ENCODE results near the gene FAM168A. TPM values are rescaled to one million over a fixed set of nuclear protein-coding genes. Genes with fewer than 3 reads are reported as not detected.

The FAM168A gene
- total RNA-seq, 1 experiment from 2014 or later: 25.9 TPM

DNA sequence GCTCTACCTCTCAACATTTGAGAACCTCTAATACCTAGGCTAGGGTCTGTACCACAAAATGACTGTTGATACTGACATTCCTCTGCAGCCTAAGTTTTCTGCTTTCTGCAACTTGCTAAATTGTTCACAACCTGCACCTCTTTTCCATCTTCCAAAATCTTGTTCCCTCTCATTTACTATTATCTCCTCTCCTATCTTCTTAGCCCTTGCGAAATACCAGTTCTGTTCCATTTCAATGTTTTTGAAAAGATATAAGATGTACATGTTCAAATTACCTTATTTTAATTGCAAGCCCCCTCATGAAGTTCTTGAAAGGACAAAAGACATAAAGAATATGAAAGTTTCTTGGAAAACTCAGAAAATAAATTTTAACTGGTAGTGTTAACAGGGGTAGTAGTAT, 72.3 kb downstream of the FAM168A start (continued):
- TF ChIP-seq, protein P1, sequence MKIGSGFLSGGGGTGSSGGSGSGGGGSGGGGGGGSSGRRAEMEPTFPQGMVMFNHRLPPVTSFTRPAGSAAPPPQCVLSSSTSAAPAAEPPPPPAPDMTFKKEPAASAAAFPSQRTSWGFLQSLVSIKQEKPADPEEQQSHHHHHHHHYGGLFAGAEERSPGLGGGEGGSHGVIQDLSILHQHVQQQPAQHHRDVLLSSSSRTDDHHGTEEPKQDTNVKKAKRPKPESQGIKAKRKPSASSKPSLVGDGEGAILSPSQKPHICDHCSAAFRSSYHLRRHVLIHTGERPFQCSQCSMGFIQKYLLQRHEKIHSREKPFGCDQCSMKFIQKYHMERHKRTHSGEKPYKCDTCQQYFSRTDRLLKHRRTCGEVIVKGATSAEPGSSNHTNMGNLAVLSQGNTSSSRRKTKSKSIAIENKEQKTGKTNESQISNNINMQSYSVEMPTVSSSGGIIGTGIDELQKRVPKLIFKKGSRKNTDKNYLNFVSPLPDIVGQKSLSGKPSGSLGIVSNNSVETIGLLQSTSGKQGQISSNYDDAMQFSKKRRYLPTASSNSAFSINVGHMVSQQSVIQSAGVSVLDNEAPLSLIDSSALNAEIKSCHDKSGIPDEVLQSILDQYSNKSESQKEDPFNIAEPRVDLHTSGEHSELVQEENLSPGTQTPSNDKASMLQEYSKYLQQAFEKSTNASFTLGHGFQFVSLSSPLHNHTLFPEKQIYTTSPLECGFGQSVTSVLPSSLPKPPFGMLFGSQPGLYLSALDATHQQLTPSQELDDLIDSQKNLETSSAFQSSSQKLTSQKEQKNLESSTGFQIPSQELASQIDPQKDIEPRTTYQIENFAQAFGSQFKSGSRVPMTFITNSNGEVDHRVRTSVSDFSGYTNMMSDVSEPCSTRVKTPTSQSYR (CRISPR knock-in tag; IDR thresholded peaks at IDR 0.05): no peak
- TF ChIP-seq ZNF416 (CRISPR knock-in tag; IDR thresholded peaks at IDR 0.05): no peak
- no peak for TF ChIP-seq FOXP1 (CRISPR knock-in tag; IDR thresholded peaks at IDR 0.05; ENCODE audit: borderline replicate concordance)
- no peak for TF ChIP-seq GTF2I (CRISPR knock-in tag; conservative IDR thresholded peaks at IDR 0.05)
- no peak for TF ChIP-seq ZNF219 (CRISPR knock-in tag; IDR thresholded peaks at IDR 0.05; ENCODE audit: borderline replicate concordance)
- TF ChIP-seq SMAD4 (CRISPR knock-in tag; IDR thresholded peaks at IDR 0.05): no peak
- no peak for TF ChIP-seq CREM (CRISPR knock-in tag; IDR thresholded peaks at IDR 0.05)
- TF ChIP-seq, protein P2, sequence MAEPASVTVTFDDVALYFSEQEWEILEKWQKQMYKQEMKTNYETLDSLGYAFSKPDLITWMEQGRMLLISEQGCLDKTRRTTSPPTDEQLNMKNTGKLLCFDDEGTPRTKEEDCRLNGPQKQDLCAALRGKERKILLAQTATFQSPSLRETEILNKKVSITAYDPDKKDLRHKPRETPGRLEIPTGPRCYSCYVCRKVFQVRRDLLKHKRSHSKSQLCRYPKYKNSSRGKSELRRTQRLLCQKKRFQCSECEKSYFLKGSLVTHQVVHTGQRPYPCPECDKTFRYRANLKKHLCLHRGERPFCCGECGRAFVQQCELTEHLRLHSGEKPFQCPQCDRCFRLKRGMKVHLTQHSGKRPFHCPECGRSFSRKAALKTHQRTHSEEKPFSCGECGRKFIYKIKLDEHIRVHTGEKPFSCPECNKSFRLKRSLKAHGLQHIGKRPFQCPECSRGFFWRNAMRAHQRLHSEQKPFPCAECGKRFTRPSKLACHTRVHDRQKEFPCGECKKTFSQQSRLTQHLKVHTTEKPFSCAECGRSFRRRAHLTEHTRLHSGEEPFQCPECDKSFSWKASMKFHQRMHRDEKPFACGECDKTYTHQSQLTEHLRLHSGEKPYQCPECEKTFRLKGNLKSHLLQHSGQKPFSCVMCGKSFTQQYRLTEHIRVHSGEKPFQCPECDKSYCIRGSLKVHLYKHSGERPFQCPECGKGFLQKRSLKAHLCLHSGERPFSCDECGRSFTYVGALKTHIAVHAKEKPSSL (CRISPR knock-in tag; conservative IDR thresholded peaks at IDR 0.05): no peak
- TF ChIP-seq, protein P3, sequence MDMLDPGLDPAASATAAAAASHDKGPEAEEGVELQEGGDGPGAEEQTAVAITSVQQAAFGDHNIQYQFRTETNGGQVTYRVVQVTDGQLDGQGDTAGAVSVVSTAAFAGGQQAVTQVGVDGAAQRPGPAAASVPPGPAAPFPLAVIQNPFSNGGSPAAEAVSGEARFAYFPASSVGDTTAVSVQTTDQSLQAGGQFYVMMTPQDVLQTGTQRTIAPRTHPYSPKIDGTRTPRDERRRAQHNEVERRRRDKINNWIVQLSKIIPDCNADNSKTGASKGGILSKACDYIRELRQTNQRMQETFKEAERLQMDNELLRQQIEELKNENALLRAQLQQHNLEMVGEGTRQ (CRISPR knock-in tag; IDR thresholded peaks at IDR 0.05): no peak

DNA sequence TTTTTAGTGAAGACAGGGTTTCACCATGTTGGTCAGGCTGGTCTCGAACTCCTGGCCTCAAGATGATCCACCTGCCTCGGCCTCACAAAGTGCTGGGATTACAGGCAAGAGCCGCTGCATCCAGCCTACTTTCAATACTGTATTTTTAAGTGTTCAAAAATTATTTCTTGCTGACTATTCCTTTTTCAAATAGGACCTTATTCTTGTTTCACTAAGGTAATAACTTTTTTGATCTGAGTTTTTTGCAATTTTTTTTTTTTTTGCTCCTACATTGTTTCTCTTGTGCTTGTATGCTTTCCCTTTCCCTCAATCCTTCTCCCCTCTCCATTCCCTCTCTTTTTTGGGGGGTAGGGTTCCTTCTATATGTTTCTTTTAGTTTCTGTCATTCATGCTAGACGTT, 73.1 kb downstream of the FAM168A start:
- peaks cover 54% of the 10 kb centered on the region for H3K4me1 Mint-ChIP-seq
- peaks cover 20% of the 10 kb centered on the region for H3K9me3 Mint-ChIP-seq
- H3K27ac Mint-ChIP-seq: no peak overlapping the region
- H3K36me3 Mint-ChIP-seq: peaks cover 26% of the 10 kb centered on the region
- POLR2A ChIA-PET: no interaction called here
- DNase-seq (ENCODE audit: low spot score) (no peak), ATAC-seq (no peak)
- no peak overlapping the region for H3K4me3 Mint-ChIP-seq
- TF ChIP-seq ZNF232 (CRISPR knock-in tag; IDR thresholded peaks at IDR 0.05): no peak
- no peak for TF ChIP-seq HMGA2 (CRISPR knock-in tag; IDR thresholded peaks at IDR 0.05)
- no peak for TF ChIP-seq SP1 (CRISPR knock-in tag; conservative IDR thresholded peaks at IDR 0.05)
- TF ChIP-seq, protein P4, sequence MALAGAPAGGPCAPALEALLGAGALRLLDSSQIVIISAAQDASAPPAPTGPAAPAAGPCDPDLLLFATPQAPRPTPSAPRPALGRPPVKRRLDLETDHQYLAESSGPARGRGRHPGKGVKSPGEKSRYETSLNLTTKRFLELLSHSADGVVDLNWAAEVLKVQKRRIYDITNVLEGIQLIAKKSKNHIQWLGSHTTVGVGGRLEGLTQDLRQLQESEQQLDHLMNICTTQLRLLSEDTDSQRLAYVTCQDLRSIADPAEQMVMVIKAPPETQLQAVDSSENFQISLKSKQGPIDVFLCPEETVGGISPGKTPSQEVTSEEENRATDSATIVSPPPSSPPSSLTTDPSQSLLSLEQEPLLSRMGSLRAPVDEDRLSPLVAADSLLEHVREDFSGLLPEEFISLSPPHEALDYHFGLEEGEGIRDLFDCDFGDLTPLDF (CRISPR knock-in tag; IDR thresholded peaks at IDR 0.05): no peak
- TF ChIP-seq, protein P5, sequence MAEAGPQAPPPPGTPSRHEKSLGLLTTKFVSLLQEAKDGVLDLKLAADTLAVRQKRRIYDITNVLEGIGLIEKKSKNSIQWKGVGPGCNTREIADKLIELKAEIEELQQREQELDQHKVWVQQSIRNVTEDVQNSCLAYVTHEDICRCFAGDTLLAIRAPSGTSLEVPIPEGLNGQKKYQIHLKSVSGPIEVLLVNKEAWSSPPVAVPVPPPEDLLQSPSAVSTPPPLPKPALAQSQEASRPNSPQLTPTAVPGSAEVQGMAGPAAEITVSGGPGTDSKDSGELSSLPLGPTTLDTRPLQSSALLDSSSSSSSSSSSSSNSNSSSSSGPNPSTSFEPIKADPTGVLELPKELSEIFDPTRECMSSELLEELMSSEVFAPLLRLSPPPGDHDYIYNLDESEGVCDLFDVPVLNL (CRISPR knock-in tag; IDR thresholded peaks at IDR 0.05; ENCODE audit: borderline replicate concordance, low read depth): no peak
- TF ChIP-seq ETV6 (CRISPR knock-in tag; IDR thresholded peaks at IDR 0.05): no peak
- TF ChIP-seq, protein P3 (CRISPR knock-in tag; IDR thresholded peaks at IDR 0.05): no peak
- TF ChIP-seq NFYB (CRISPR knock-in tag; conservative IDR thresholded peaks at IDR 0.05; ENCODE audit: low read depth): no peak
- CTCF ChIA-PET: no interaction called here
- H3K27me3 Mint-ChIP-seq (ENCODE audit: low read depth): no peaks in the 10 kb centered on the region
